CD8-positive, alpha-beta memory T cell (primary cell): ENCODE results near the gene ABAT. TPM values are rescaled to one million over a fixed set of nuclear protein-coding genes. Genes with fewer than 3 reads are reported as not detected.
"Not testable (repeated sequence)": the region's sequence is repeated elsewhere in the genome, so short reads cannot be mapped to it uniquely, and the experiment has no call there.

Experiments used
- CTCF ChIA-PET: fragments of 350-600 bp; sonication (Branson Sonifier 250); formaldehyde crosslinking; loops from one replicate; lab custom pipeline; 2021; ENCODE audit warnings: antibody characterized with exemption; lab: Charles Lee
- POLR2A ChIA-PET: fragments of 350-600 bp; sonication (Branson Sonifier 250); formaldehyde crosslinking; loops from one replicate; lab custom pipeline; 2021; ENCODE audit warnings: antibody characterized with exemption; lab: Charles Lee
- DNase-seq, 5 donors: peaks; one replicate each; pipeline versions ENCODE4 v3.0.0 to v3.0.0-alpha.2; 2020 to 2022; ENCODE audit warnings: mixed read lengths in 1 of 5
- H3K27ac ChIP-seq: one replicate; pipeline ENCODE4 v1.7.0; 2013; ENCODE audit warnings: low read depth, mild to moderate bottlenecking, low read length, moderate library complexity
- H3K27me3 ChIP-seq: 2 replicates; pipeline ENCODE4 v1.7.0; 2013; ENCODE audit warnings: low read length, mild to moderate bottlenecking; ENCODE audit not compliant: insufficient read depth, poor library complexity, severe bottlenecking
- H3K36me3 ChIP-seq: 2 replicates; pipeline ENCODE4 v1.7.0; 2013; ENCODE audit warnings: mild to moderate bottlenecking, low read length, moderate library complexity; ENCODE audit not compliant: insufficient read depth
- H3K4me1 ChIP-seq: 2 replicates; pipeline ENCODE4 v1.7.0; 2013; ENCODE audit warnings: mild to moderate bottlenecking, low read length, moderate library complexity; ENCODE audit not compliant: insufficient read depth
- H3K4me3 ChIP-seq: 2 replicates; pipeline ENCODE4 v1.7.0; 2013; ENCODE audit warnings: mild to moderate bottlenecking, low read length
- H3K9me3 ChIP-seq: 2 replicates; pipeline ENCODE4 v1.7.0; 2013; ENCODE audit warnings: mild to moderate bottlenecking, low read length
- H3K27ac Mint-ChIP-seq, 8 donors: one replicate each; pipeline ENCODE4 v1.8.0; 2020 to 2021; ENCODE audit warnings: mixed read lengths in 8 of 8, mild to moderate bottlenecking in 6 of 8, inconsistent platforms in 3 of 8, moderate library complexity in 3 of 8
- H3K27me3 Mint-ChIP-seq, 2 donors: one replicate each; pipeline ENCODE4 v1.8.0; 2020 to 2021; ENCODE audit warnings: mixed read lengths in 2 of 2, mild to moderate bottlenecking in 1 of 2, moderate library complexity in 1 of 2
- H3K36me3 Mint-ChIP-seq, 3 donors: one replicate each; pipeline ENCODE4 v1.8.0; 2020 to 2021; ENCODE audit warnings: mixed read lengths in 3 of 3, inconsistent platforms in 1 of 3, mild to moderate bottlenecking in 1 of 3
- H3K4me1 Mint-ChIP-seq, 3 donors: one replicate each; pipeline ENCODE4 v1.8.0; 2020 to 2021; ENCODE audit warnings: mixed read lengths in 3 of 3, inconsistent platforms in 1 of 3, mild to moderate bottlenecking in 1 of 3
- H3K4me3 Mint-ChIP-seq, 7 donors: one replicate each; pipeline ENCODE4 v1.8.0; 2020 to 2021; ENCODE audit warnings: mixed read lengths in 7 of 7, mild to moderate bottlenecking in 6 of 7, moderate library complexity in 4 of 7, inconsistent platforms in 2 of 7
- H3K9me3 Mint-ChIP-seq, 5 donors: one replicate each; pipeline ENCODE4 v1.8.0; 2020 to 2022; ENCODE audit warnings: mixed read lengths in 5 of 5, mild to moderate bottlenecking in 3 of 5, moderate library complexity in 2 of 5, inconsistent platforms in 1 of 5
- polyA plus RNA-seq: library from polyadenylated mRNA; unstranded; fragments of 300-500 nt; fragmentation: Illumina TruSeq; gene quantifications from one replicate; pipeline ENCODE4 v1.2.3, GENCODE V29; 2021
- total RNA-seq, 2 experiments: library from RNA; stranded (reverse); gene quantifications; one replicate each; pipeline ENCODE4 v1.2.3, GENCODE V29; 2021

Gene ABAT
- total and polyA plus RNA-seq, 3 experiments from 2014 or later, result 3.0 to 10.1 (median 9.8) TPM

DNA sequence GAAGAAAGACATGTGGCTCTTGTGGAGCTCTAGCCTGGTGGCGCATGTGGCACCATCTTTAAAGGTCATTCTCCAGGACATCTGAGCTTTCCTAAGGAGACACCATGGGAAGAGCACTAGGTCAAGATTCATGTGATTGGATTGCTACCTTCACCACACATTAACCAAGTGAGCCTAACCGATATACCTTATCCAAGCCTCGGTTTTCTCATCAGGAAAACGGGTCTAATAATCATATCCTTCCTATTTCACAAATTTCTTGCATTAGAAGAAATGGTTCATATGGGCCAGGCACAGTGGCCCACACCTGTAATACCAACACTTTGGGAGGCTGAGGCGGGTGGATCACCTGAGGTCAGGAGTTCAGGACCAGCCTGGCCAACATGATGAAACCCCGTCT, 64.7 kb downstream of the ABAT start:
- H3K4me1 Mint-ChIP-seq, result no peaks in the 10 kb centered on the region
- POLR2A ChIA-PET, result no interaction called here
- CTCF ChIA-PET, result no interaction called here

GRCh38 chr16:8739989-8740704, 65.7 kb downstream of the ABAT start:
- Histone ChIP-seq H3K9me3 (no peaks in the 10 kb centered on the region), H3K4me3 (no peak overlapping the region), H3K27me3 (no peaks in the 10 kb centered on the region), H3K36me3 (no peaks in the 10 kb centered on the region), H3K27ac (no peak overlapping the region), H3K4me1 (no peaks in the 10 kb centered on the region)
- ChIA-PET POLR2A (no interaction called here), CTCF (no interaction called here)
- no peak overlapping the region for H3K27ac Mint-ChIP-seq
- no peaks in the 10 kb centered on the region for H3K4me1 Mint-ChIP-seq
- no peaks in the 10 kb centered on the region for H3K27me3 Mint-ChIP-seq
- no peak for DNase-seq
- H3K4me3 Mint-ChIP-seq, result no peak overlapping the region
- no peaks in the 10 kb centered on the region for H3K9me3 Mint-ChIP-seq
- H3K36me3 Mint-ChIP-seq, result peaks cover 10 to 20% (median 12%) of the 10 kb centered on the region in 3 donors

More for the DNA sequence above, 64.7 kb downstream of the ABAT start:
- no peak for DNase-seq
- H3K4me1 ChIP-seq, result no peaks in the 10 kb centered on the region
- no peaks in the 10 kb centered on the region for H3K27me3 ChIP-seq
- Mint-ChIP-seq H3K27me3 (no peaks in the 10 kb centered on the region), H3K27ac (no peak overlapping the region), H3K36me3 (peaks cover 10 to 23% (median 12%) of the 10 kb centered on the region in 3 donors), H3K9me3 (peaks cover 0 to 1% (median 0%) of the 10 kb centered on the region in 5 donors), H3K4me3 (no peak overlapping the region)
- no peaks in the 10 kb centered on the region for H3K36me3 ChIP-seq
- H3K27ac ChIP-seq, result no peak overlapping the region
- H3K9me3 ChIP-seq, result no peaks in the 10 kb centered on the region
- H3K4me3 ChIP-seq, result no peak overlapping the region

DNA sequence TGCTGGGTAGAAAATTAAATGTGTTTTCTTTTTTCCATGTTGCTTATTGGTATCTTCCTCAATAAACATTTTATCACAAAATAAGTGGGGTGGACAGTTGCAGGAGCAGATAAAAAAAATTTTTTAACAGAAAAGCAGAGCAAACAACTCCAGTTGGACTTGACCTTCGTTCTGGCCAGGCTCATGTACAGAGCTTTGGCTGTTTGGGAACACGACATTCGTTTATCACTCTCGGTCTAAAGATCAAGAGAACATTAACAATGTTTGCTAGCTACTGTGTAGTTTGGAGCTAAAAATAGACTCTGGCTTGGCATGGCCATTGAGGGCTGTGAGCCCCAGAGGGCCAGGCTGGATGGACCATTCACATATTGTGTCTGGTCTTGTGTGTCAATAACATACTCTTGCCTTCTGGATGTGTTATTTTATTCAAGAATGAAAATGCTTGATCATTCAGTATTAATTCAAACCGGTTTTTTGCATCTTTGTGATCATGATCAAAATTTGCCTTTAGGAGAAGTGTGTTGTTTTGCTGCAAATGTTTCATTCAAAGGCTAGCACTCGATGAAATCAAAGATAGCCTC, 66.4 kb downstream of the ABAT start:
- peaks cover 10 to 16% (median 11%) of the 10 kb centered on the region in 3 donors for H3K36me3 Mint-ChIP-seq

DNA sequence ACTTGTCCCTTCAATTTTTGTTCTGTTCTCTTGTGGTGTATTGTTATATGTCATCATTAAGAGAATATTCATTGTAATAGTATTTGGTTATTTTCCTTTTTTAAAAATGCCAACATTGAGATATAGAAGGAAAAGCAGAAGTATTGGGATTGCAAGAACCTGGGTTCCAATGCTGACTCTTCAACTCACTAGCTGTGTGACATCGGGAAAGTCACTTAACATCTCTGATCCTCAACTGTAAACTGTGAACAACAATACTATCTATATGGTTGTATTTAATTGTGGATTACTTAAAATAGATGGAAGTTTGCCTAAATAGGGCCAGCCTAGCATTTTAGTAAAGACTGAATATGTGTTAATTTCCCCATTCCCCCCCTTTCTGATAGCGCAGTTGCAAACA, 67.2 kb downstream of the ABAT start:
- no peaks in the 10 kb centered on the region for H3K27me3 Mint-ChIP-seq
- no peak for DNase-seq
- no peak overlapping the region for H3K4me3 Mint-ChIP-seq
- H3K9me3 ChIP-seq, result no peaks in the 10 kb centered on the region
- no peaks in the 10 kb centered on the region for H3K4me1 ChIP-seq
- CTCF ChIA-PET, result no interaction called here
- H3K27ac Mint-ChIP-seq, result peak overlapping the region in 2 of 8 donors; percentile 63 to 67
- no peaks in the 10 kb centered on the region for H3K36me3 ChIP-seq
- H3K27me3 ChIP-seq, result no peaks in the 10 kb centered on the region
- H3K4me1 Mint-ChIP-seq, result no peaks in the 10 kb centered on the region
- POLR2A ChIA-PET, result no interaction called here
- H3K36me3 Mint-ChIP-seq, result peaks cover 5 to 8% (median 8%) of the 10 kb centered on the region in 3 donors
- no peaks in the 10 kb centered on the region for H3K9me3 Mint-ChIP-seq
- H3K27ac ChIP-seq, result no peak overlapping the region
- H3K4me3 ChIP-seq, result no peak overlapping the region

More for the DNA sequence above, 66.4 kb downstream of the ABAT start:
- H3K9me3 Mint-ChIP-seq, result no peaks in the 10 kb centered on the region
- H3K27ac ChIP-seq, result no peak overlapping the region
- H3K27ac Mint-ChIP-seq, result no peak overlapping the region
- H3K4me1 Mint-ChIP-seq, result no peaks in the 10 kb centered on the region
- H3K4me1 ChIP-seq, result no peaks in the 10 kb centered on the region
- no peak overlapping the region for H3K4me3 Mint-ChIP-seq
- H3K27me3 Mint-ChIP-seq, result no peaks in the 10 kb centered on the region
- no peaks in the 10 kb centered on the region for H3K36me3 ChIP-seq
- ChIA-PET CTCF (no interaction called here), POLR2A (no interaction called here)
- H3K27me3 ChIP-seq, result no peaks in the 10 kb centered on the region
- DNase-seq, result no peak
- H3K4me3 ChIP-seq, result no peak overlapping the region
- H3K9me3 ChIP-seq, result no peaks in the 10 kb centered on the region

DNA sequence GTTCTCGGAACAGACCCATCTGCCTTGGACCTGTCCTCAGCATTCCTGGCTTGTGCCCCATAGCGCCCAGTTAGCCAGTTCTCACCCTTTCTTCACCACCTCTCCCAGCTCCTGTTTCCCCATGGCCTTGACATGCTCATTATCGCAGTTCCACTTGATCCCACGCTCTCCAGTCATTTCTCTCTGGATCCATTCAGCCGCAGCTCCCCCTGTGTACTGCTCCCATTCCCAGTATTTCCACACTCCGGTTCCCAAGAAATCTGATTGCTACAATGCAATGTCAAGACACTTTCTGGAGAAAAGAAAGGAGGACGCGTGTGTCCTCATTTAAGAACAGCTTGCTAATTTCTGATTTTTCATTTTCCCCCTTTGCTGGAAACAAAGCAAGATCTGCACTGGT, 67.7 kb downstream of the ABAT start:
- Mint-ChIP-seq H3K36me3 (peaks cover 5 to 10% (median 7%) of the 10 kb centered on the region in 3 donors), H3K4me1 (no peaks in the 10 kb centered on the region), H3K9me3 (no peaks in the 10 kb centered on the region), H3K27ac (peak overlapping the region in 2 of 8 donors; percentile 63 to 67), H3K27me3 (no peaks in the 10 kb centered on the region), H3K4me3 (no peak overlapping the region)
- POLR2A ChIA-PET, result no interaction called here
- Histone ChIP-seq H3K27ac (no peak overlapping the region), H3K9me3 (no peaks in the 10 kb centered on the region), H3K36me3 (no peaks in the 10 kb centered on the region), H3K4me3 (no peak overlapping the region), H3K4me1 (no peaks in the 10 kb centered on the region), H3K27me3 (no peaks in the 10 kb centered on the region)
- CTCF ChIA-PET, result no interaction called here
- no peak for DNase-seq

DNA sequence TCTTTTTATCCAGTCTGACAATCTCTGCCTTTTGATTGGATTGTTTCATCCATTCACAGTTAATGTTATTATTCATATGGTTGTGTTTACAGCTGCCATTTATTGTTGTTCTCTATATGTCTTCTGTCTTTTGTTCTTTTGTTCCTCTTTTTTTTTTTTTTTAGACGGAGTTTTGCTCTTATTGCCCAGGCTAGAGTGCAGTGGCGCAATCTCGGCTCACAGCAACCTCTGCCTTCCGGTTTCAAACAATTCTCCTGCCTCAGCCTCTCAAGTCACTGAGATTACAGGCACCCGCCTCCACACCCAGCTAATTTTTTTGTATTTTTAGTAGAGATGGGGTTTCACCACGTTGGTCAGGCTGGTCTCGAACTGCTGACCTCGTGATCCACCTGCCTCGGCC, 74.5 kb downstream of the ABAT start:
- DNase-seq, H3K27ac ChIP-seq, H3K4me3 ChIP-seq, H3K9me3 ChIP-seq, H3K4me1 ChIP-seq, H3K4me3 Mint-ChIP-seq, H3K36me3 ChIP-seq, H3K4me1 Mint-ChIP-seq, CTCF ChIA-PET, H3K27me3 Mint-ChIP-seq, H3K27ac Mint-ChIP-seq, H3K27me3 ChIP-seq, POLR2A ChIA-PET, H3K9me3 Mint-ChIP-seq: not testable (repeated sequence)
- H3K36me3 Mint-ChIP-seq, result peaks cover 2 to 25% (median 2%) of the 10 kb centered on the region in 3 donors

- H3K9me3 Mint-ChIP-seq, result no peaks in the 10 kb centered on the region
- no peak overlapping the region for H3K4me3 Mint-ChIP-seq
- Histone ChIP-seq H3K27ac (no peak overlapping the region), H3K9me3 (no peaks in the 10 kb centered on the region), H3K36me3 (no peaks in the 10 kb centered on the region), H3K27me3 (no peaks in the 10 kb centered on the region), H3K4me3 (no peak overlapping the region), H3K4me1 (no peaks in the 10 kb centered on the region)
- H3K27ac Mint-ChIP-seq, result no peak overlapping the region
- H3K27me3 Mint-ChIP-seq, result no peaks in the 10 kb centered on the region
- H3K4me1 Mint-ChIP-seq, result no peaks in the 10 kb centered on the region
- ChIA-PET POLR2A (no interaction called here), CTCF (no interaction called here)
- peaks cover 0 to 30% (median 7%) of the 10 kb centered on the region in 3 donors for H3K36me3 Mint-ChIP-seq
- DNase-seq, result no peak
These were observed 77.3 kb downstream of the ABAT start for GRCh38 chr16:8751481-8752311.

GRCh38 chr16:8752706-8753105, 78.3 kb downstream of the ABAT start:
- H3K9me3 Mint-ChIP-seq, result no peaks in the 10 kb centered on the region
- H3K4me1 Mint-ChIP-seq, result no peaks in the 10 kb centered on the region
- ChIA-PET CTCF (no interaction called here), POLR2A (interaction anchor here (0.6 kb wide), 1 partner anchor 104 kb away, joined by 4 read pairs; no protein-coding TSS in a partner anchor)
- no peak overlapping the region for H3K27ac Mint-ChIP-seq
- Histone ChIP-seq H3K4me3 (no peak overlapping the region), H3K36me3 (no peaks in the 10 kb centered on the region), H3K4me1 (no peaks in the 10 kb centered on the region), H3K27ac (no peak overlapping the region), H3K9me3 (no peaks in the 10 kb centered on the region), H3K27me3 (no peaks in the 10 kb centered on the region)
- peaks cover under 1 to 33% (median 9%) of the 10 kb centered on the region in 3 donors for H3K36me3 Mint-ChIP-seq
- no peak overlapping the region for H3K4me3 Mint-ChIP-seq
- H3K27me3 Mint-ChIP-seq, result no peaks in the 10 kb centered on the region
- DNase-seq, result no peak
